HEK293 (cell line): ENCODE data around the gene MBNL3.
A peak's percentile ranks its signal among the peaks of the same experiment; 100 is the strongest.

Experiments
- CTCF ChIA-PET: fragments of 350-600 bp; formaldehyde crosslinking; extraction: SDS; loops from one replicate; lab custom pipeline; 2021; ENCODE audit warnings: antibody characterized with exemption; lab: Yijun Ruan, JAX
- POLR2A ChIA-PET: fragments of 300-600 bp; formaldehyde crosslinking; extraction: SDS; loops from one replicate; lab custom pipeline; 2020; ENCODE audit warnings: antibody characterized with exemption, inconsistent platforms; lab: Yijun Ruan, JAX
- H3K27ac ChIP-seq: fragments of 200-500 bp; sonication (Bioruptor generic); 2 replicates; pipeline ENCODE4 v1.5.1; 2014; ENCODE audit warnings: low read depth, low read length, control low read depth, inconsistent platforms; ENCODE audit errors: extremely low read depth
- H3K36me3 ChIP-seq, 2 experiments: fragments of 200-500 bp in 1 of 2; sonication (Bioruptor generic) in 1 of 2; 1 replicate in 1 of 2; 2 replicates in 1 of 2; pipeline ENCODE4 v1.5.1; 2014 to 2017; ENCODE audit warnings: inconsistent platforms in 2 of 2, low read length in 2 of 2; ENCODE audit not compliant: control insufficient read depth in 2 of 2, insufficient read depth in 1 of 2
- H3K4me1 ChIP-seq: fragments of 200-500 bp; sonication (Bioruptor generic); 2 replicates; pipeline ENCODE4 v1.5.1; 2014; ENCODE audit warnings: mild to moderate bottlenecking, low read length, inconsistent platforms; ENCODE audit not compliant: control insufficient read depth, insufficient read depth
- H3K4me3 ChIP-seq: 2 replicates; pipeline ENCODE4 v1.5.1; 2011; ENCODE audit warnings: low read depth, mild to moderate bottlenecking, control low read depth, low read length, moderate library complexity
- H3K9me3 ChIP-seq: fragments of 200-500 bp; sonication (Bioruptor generic); 2 replicates; pipeline ENCODE4 v1.5.1; 2014; ENCODE audit warnings: low read depth, low read length, inconsistent platforms; ENCODE audit not compliant: control insufficient read depth, insufficient read depth
- AEBP2 ChIP-seq: fragments of 450-650 bp; formaldehyde crosslinking; IDR thresholded peaks from 2 replicates; pipeline ENCODE4 v1.5.1; 2016; ENCODE audit warnings: missing biosample characterization, missing genetic modification characterization, borderline replicate concordance
- CTCF ChIP-seq: fragments of 450-650 bp; formaldehyde crosslinking; IDR thresholded peaks from 2 replicates; pipeline ENCODE4 v1.5.1; 2016; ENCODE audit warnings: missing biosample characterization, missing genetic modification characterization
- GLIS1 ChIP-seq: fragments of 450-650 bp; formaldehyde crosslinking; IDR thresholded peaks from 2 replicates; pipeline ENCODE4 v1.5.1; 2016; ENCODE audit warnings: missing biosample characterization, missing genetic modification characterization
- MZF1 ChIP-seq: fragments of 450-650 bp; formaldehyde crosslinking; IDR thresholded peaks from 2 replicates; pipeline ENCODE4 v1.5.1; 2017; ENCODE audit warnings: missing biosample characterization, missing genetic modification characterization, borderline replicate concordance
- SCRT1 ChIP-seq: fragments of 450-650 bp; formaldehyde crosslinking; IDR thresholded peaks from 2 replicates; pipeline ENCODE4 v1.5.1; 2016; ENCODE audit warnings: missing biosample characterization, missing genetic modification characterization, borderline replicate concordance
- SETDB1 ChIP-seq: IDR thresholded peaks from one replicate; pipeline ENCODE4 v1.6.1; 2017; ENCODE audit warnings: mild to moderate bottlenecking, low read length, moderate library complexity, mixed read lengths; ENCODE audit not compliant: insufficient read length
- YY2 ChIP-seq: fragments of 450-650 bp; formaldehyde crosslinking; IDR thresholded peaks from 2 replicates; pipeline ENCODE4 v1.5.1; 2016; ENCODE audit warnings: missing biosample characterization, missing genetic modification characterization
- ZBTB21 ChIP-seq: fragments of 450-650 bp; formaldehyde crosslinking; IDR thresholded peaks from 2 replicates; pipeline ENCODE4 v1.5.1; 2017; ENCODE audit warnings: missing biosample characterization, missing genetic modification characterization
- ZFP69B ChIP-seq: fragments of 450-650 bp; formaldehyde crosslinking; IDR thresholded peaks from 2 replicates; pipeline ENCODE4 v1.5.1; 2016; ENCODE audit warnings: missing biosample characterization, missing genetic modification characterization
- ZNF155 ChIP-seq: fragments of 450-650 bp; formaldehyde crosslinking; IDR thresholded peaks from 2 replicates; pipeline ENCODE4 v1.5.1; 2016; ENCODE audit warnings: missing biosample characterization, missing genetic modification characterization
- ZNF169 ChIP-seq: fragments of 450-650 bp; formaldehyde crosslinking; IDR thresholded peaks from 2 replicates; pipeline ENCODE4 v1.5.1; 2016; ENCODE audit warnings: missing biosample characterization, missing genetic modification characterization
- ZNF211 ChIP-seq: fragments of 450-650 bp; formaldehyde crosslinking; IDR thresholded peaks from 2 replicates; pipeline ENCODE4 v1.5.1; 2016; ENCODE audit warnings: low read depth, missing biosample characterization, missing genetic modification characterization
- ZNF239 ChIP-seq: fragments of 450-650 bp; formaldehyde crosslinking; IDR thresholded peaks from 2 replicates; pipeline ENCODE4 v1.5.1; 2016; ENCODE audit warnings: missing biosample characterization, missing genetic modification characterization
- ZNF274 ChIP-seq, 2 experiments: fragments of 200-500 bp in 1 of 2; fragments of 450-650 bp in 1 of 2; sonication (Bioruptor generic) in 1 of 2; formaldehyde crosslinking in 1 of 2; IDR thresholded peaks; 2 replicates each; pipeline versions ENCODE4 v1.5.1 to v1.6.1; 2014 to 2016; ENCODE audit warnings: borderline replicate concordance in 1 of 2, inconsistent platforms in 1 of 2, low read length in 1 of 2, missing biosample characterization in 1 of 2, missing genetic modification characterization in 1 of 2
- ZNF514 ChIP-seq: fragments of 450-650 bp; formaldehyde crosslinking; IDR thresholded peaks from 2 replicates; pipeline ENCODE4 v1.5.1; 2016; ENCODE audit warnings: missing biosample characterization, missing genetic modification characterization
- ZNF521 ChIP-seq: fragments of 450-650 bp; formaldehyde crosslinking; IDR thresholded peaks from 2 replicates; pipeline ENCODE4 v1.5.1; 2017; ENCODE audit warnings: missing biosample characterization, mild to moderate bottlenecking, missing genetic modification characterization
- ZNF558 ChIP-seq: fragments of 450-650 bp; formaldehyde crosslinking; IDR thresholded peaks from 2 replicates; pipeline ENCODE4 v1.5.1; 2016; ENCODE audit warnings: missing biosample characterization, missing genetic modification characterization
- ZNF585B ChIP-seq: fragments of 450-650 bp; formaldehyde crosslinking; IDR thresholded peaks from 2 replicates; pipeline ENCODE4 v1.5.1; 2016; ENCODE audit warnings: missing biosample characterization, missing genetic modification characterization
- ZNF654 ChIP-seq: fragments of 450-650 bp; formaldehyde crosslinking; IDR thresholded peaks from 2 replicates; pipeline ENCODE4 v1.5.1; 2016; ENCODE audit warnings: low read depth, missing biosample characterization, missing genetic modification characterization
- ZNF664 ChIP-seq: fragments of 450-650 bp; formaldehyde crosslinking; IDR thresholded peaks from 2 replicates; pipeline ENCODE4 v1.5.1; 2016; ENCODE audit warnings: missing biosample characterization, missing genetic modification characterization
- ZNF76 ChIP-seq: fragments of 450-650 bp; formaldehyde crosslinking; IDR thresholded peaks from 2 replicates; pipeline ENCODE4; 2016; ENCODE audit warnings: low read depth, missing biosample characterization, missing genetic modification characterization, borderline replicate concordance

The MBNL3 gene

GRCh38 chrX:132467026-132467425, 21.8 kb downstream of the MBNL3 start:
- no peaks in the 10 kb centered on the region for H3K9me3 ChIP-seq
- no peak overlapping the region for H3K27ac ChIP-seq
- ChIA-PET POLR2A (no interaction called here), CTCF (interaction anchor here (0.7 to 1.2 kb wide), 2 partner anchors 20 to 175 kb away, joined by 3 to 4 read pairs; no protein-coding TSS in a partner anchor)
- no peak overlapping the region for H3K4me3 ChIP-seq
- no peak for TF ChIP-seq ZNF664 (tag by site-specific recombination)
- no peak for TF ChIP-seq YY2 (tag by site-specific recombination)
- no peak for TF ChIP-seq SETDB1
- no peak for TF ChIP-seq ZNF274 (IDR thresholded peaks at IDR 0.05; ENCODE audit: low read length)
- TF ChIP-seq ZNF274 (tag by site-specific recombination; IDR thresholded peaks at IDR 0.05; ENCODE audit: borderline replicate concordance) = no peak
- TF ChIP-seq GLIS1 (tag by site-specific recombination) = no peak
- no peak for TF ChIP-seq AEBP2 (tag by site-specific recombination)
- no peak for TF ChIP-seq ZFP69B
- TF ChIP-seq ZNF169 (tag by site-specific recombination) = no peak
- no peak for TF ChIP-seq ZNF558 (tag by site-specific recombination)
- TF ChIP-seq MZF1 (tag by site-specific recombination) = no peak
- no peak for TF ChIP-seq SCRT1 (tag by site-specific recombination)
- H3K36me3 ChIP-seq = no peaks in the 10 kb centered on the region
- peaks cover 9% of the 10 kb centered on the region for H3K4me1 ChIP-seq

GRCh38 chrX:132463411-132463810, 25.4 kb downstream of the MBNL3 start:
- H3K36me3 ChIP-seq = no peaks in the 10 kb centered on the region
- H3K4me3 ChIP-seq = no peak overlapping the region
- H3K4me1 ChIP-seq = peaks cover 9% of the 10 kb centered on the region
- no peak for TF ChIP-seq ZNF521
- no peak for TF ChIP-seq ZBTB21 (tag by site-specific recombination)
- TF ChIP-seq ZNF76 (tag by site-specific recombination) = no peak
- no peak for TF ChIP-seq ZNF211 (tag by site-specific recombination)
- TF ChIP-seq CTCF (tag by site-specific recombination) = 0 out of 2 replicates have a peak, but pooled peaks have one; percentile 9
- TF ChIP-seq ZNF654 (tag by site-specific recombination) = peak; percentile 7; the same call in 1 of the 2 replicates
- no peak for TF ChIP-seq GLIS1 (tag by site-specific recombination)
- TF ChIP-seq ZNF514 (tag by site-specific recombination) = no peak
- TF ChIP-seq ZNF585B (tag by site-specific recombination) = no peak
- no peak for TF ChIP-seq ZNF239 (tag by site-specific recombination)
- no peak for TF ChIP-seq ZNF155
- TF ChIP-seq, all 188 proteins: peak for 2
- H3K27ac ChIP-seq = no peak overlapping the region
- POLR2A ChIA-PET = no interaction called here
- CTCF ChIA-PET = interaction anchor here (1.1 kb wide), 1 partner anchor 245 kb away, joined by 4 read pairs; no protein-coding TSS in a partner anchor
- no peaks in the 10 kb centered on the region for H3K9me3 ChIP-seq
